ENCODE measurements around the gene ZFR2. TPM values are rescaled to one million over a fixed set of nuclear protein-coding genes. Genes with fewer than 3 reads are reported as not detected.
"Not testable (repeated sequence)": the region's sequence is repeated elsewhere in the genome, so short reads cannot be mapped to it uniquely, and the experiment has no call there.

ZFR2 gene
- total RNA-seq, 1 donor from 2014 or later: not detected

GRCh38 chr19:3769494-3769893 is 99.3 kb downstream of the ZFR2 start:
- intact Hi-C loops (cut with DNase I): loop anchor here (10.0 kb wide), 1 partner anchor 195 kb away; no protein-coding TSS in a partner anchor
- ATAC-seq (no peak), DNase-seq (ENCODE audit: missing footprints) (no peak)

- ATAC-seq: no peak
- intact Hi-C loops (cut with DNase I): loop anchor here (10.0 kb wide), 1 partner anchor 196 kb away; no protein-coding TSS in a partner anchor
- DNase-seq (ENCODE audit: missing footprints): no peak
These were observed 100.1 kb downstream of the ZFR2 start for GRCh38 chr19:3768748-3769099.

- DNase-seq (ENCODE audit: missing footprints) (peak; percentile 53), ATAC-seq (no peak)
- intact Hi-C loops (cut with DNase I): loop anchor here (10.0 kb wide), 1 partner anchor 197 kb away; no protein-coding TSS in a partner anchor
These were observed 100.7 kb downstream of the ZFR2 start for GRCh38 chr19:3768015-3768747.

- DNase-seq (ENCODE audit: missing footprints): peak; percentile 60
- ATAC-seq: no peak
- intact Hi-C loops (cut with DNase I): loop anchor here (10.0 kb wide), 1 partner anchor 198 kb away; no protein-coding TSS in a partner anchor
These were observed 101.8 kb downstream of the ZFR2 start for GRCh38 chr19:3767050-3767449.

- peak; percentile 22 for DNase-seq (ENCODE audit: missing footprints)
These were observed 102.3 kb downstream of the ZFR2 start for GRCh38 chr19:3766520-3766919.

GRCh38 chr19:3765757-3766156 is 103.1 kb downstream of the ZFR2 start:
- DNase-seq (ENCODE audit: missing footprints); ATAC-seq: not testable (repeated sequence)
- intact Hi-C loops (cut with DNase I): loop anchor here (10.0 kb wide), 1 partner anchor 199 kb away; no protein-coding TSS in a partner anchor

More at GRCh38 chr19:3766520-3766919, 102.3 kb downstream of the ZFR2 start:
- intact Hi-C loops (cut with DNase I): loop anchor here (10.0 kb wide), 1 partner anchor 198 kb away; no protein-coding TSS in a partner anchor
- ATAC-seq: no peak

GRCh38 chr19:3765121-3765520 is 103.7 kb downstream of the ZFR2 start:
- ATAC-seq (no peak), DNase-seq (ENCODE audit: missing footprints) (no peak)
- intact Hi-C loops (cut with DNase I): loop anchor here (10.0 kb wide), 1 partner anchor 200 kb away; no protein-coding TSS in a partner anchor

GRCh38 chr19:3762501-3763459 is 106.1 kb downstream of the ZFR2 start, which contains the start of gene MRPL54:
Gene MRPL54, plus strand, starts transcription at chr19:3762682. Its CDS starts 19 bp downstream, at chr19:3762701.
- peak; percentile 97 for ATAC-seq
- intact Hi-C loops (cut with DNase I): loop anchor here (5.0 to 10.0 kb wide), 3 partner anchors 60 to 225 kb away; partner anchors contain the start of gene EEF2
- DNase-seq (ENCODE audit: missing footprints): peak; percentile 100

GRCh38 chr19:3762130-3762473 is 106.7 kb downstream of the ZFR2 start:
- no peak for DNase-seq (ENCODE audit: missing footprints)
- intact Hi-C loops (cut with DNase I): loop anchor here (5.0 to 10.0 kb wide), 3 partner anchors 60 to 225 kb away; partner anchors contain the start of gene EEF2
- ATAC-seq: no peak

GRCh38 chr19:3761382-3762129 is 107.3 kb downstream of the ZFR2 start, which contains the start of gene APBA3:
Gene APBA3, minus strand, starts transcription at chr19:3761692. Its CDS starts 1,428 bp downstream, at chr19:3760264.
- DNase-seq (ENCODE audit: missing footprints) (peak; percentile 98), ATAC-seq (peak; percentile 58)
- intact Hi-C loops (cut with DNase I): loop anchor here (5.0 to 10.0 kb wide), 3 partner anchors 61 to 226 kb away; partner anchors contain the start of gene EEF2

- DNase-seq (ENCODE audit: missing footprints) (no peak), ATAC-seq (no peak)
- intact Hi-C loops (cut with DNase I): loop anchor here (5.0 to 10.0 kb wide), 3 partner anchors 61 to 226 kb away; partner anchors contain the start of gene EEF2
These were observed 107.9 kb downstream of the ZFR2 start for GRCh38 chr19:3760871-3761361.

- DNase-seq (ENCODE audit: missing footprints): no peak
- ATAC-seq: no peak
- intact Hi-C loops (cut with DNase I): loop anchor here (5.0 to 10.0 kb wide), 3 partner anchors 63 to 228 kb away; partner anchors contain the start of gene EEF2
These were observed 109.2 kb downstream of the ZFR2 start for GRCh38 chr19:3759482-3760254.

GRCh38 chr19:3758297-3758696 is 110.5 kb downstream of the ZFR2 start:
- intact Hi-C loops (cut with DNase I); DNase-seq (ENCODE audit: missing footprints); ATAC-seq: not testable (repeated sequence)

- DNase-seq (ENCODE audit: missing footprints); ATAC-seq; intact Hi-C loops (cut with DNase I): not testable (repeated sequence)
These were observed 111.1 kb downstream of the ZFR2 start for GRCh38 chr19:3757705-3758104.

Data from Right ventricle myocardium inferior (tissue), 1 donor.